CD4-positive, alpha-beta T cell treated with Interferon alpha-2 for 1 hour (primary cell): ENCODE results near the gene MED10.
"Not testable (repeated sequence)": the region's sequence is repeated elsewhere in the genome, so short reads cannot be mapped to it uniquely, and the experiment has no call there.

ENCODE experiments used
- DNase-seq, 2 donors: peaks; one replicate each; pipeline ENCODE4 v3.0.0-alpha.2; 2020 to 2022

MED10 gene

GRCh38 chr5:6372251-6373080 lies 5.9 kb downstream of the MED10 start:
- DNase-seq = no peak

GRCh38 chr5:6371079-6371810 lies 7.1 kb downstream of the MED10 start:
- no peak for DNase-seq

GRCh38 chr5:6370580-6370979 lies 7.8 kb downstream of the MED10 start:
- no peak for DNase-seq

- no peak for DNase-seq
These were observed 12.3 kb downstream of the MED10 start for GRCh38 chr5:6365977-6366590.

- no peak for DNase-seq
These were observed 13.0 kb downstream of the MED10 start for GRCh38 chr5:6365142-6365976.

- DNase-seq = not testable (repeated sequence)
These were observed 14.8 kb downstream of the MED10 start for GRCh38 chr5:6363454-6364011.

GRCh38 chr5:6362846-6363245 lies 15.5 kb downstream of the MED10 start:
- DNase-seq = no peak

GRCh38 chr5:6361101-6361500 lies 17.2 kb downstream of the MED10 start:
- no peak for DNase-seq

GRCh38 chr5:6360323-6361072 lies 17.8 kb downstream of the MED10 start:
- no peak for DNase-seq

GRCh38 chr5:6359555-6360322 lies 18.6 kb downstream of the MED10 start:
- peak in 1 of 2 donors; percentile 14 for DNase-seq

- DNase-seq = no peak
These were observed 19.9 kb downstream of the MED10 start for GRCh38 chr5:6358434-6358820.

GRCh38 chr5:6357817-6358433 lies 20.4 kb downstream of the MED10 start:
- not testable (repeated sequence) for DNase-seq

- no peak for DNase-seq
These were observed 21.7 kb downstream of the MED10 start for GRCh38 chr5:6356578-6357164.

GRCh38 chr5:6355294-6355693 lies 23.1 kb downstream of the MED10 start:
- DNase-seq = no peak

GRCh38 chr5:6354848-6355247 lies 23.5 kb downstream of the MED10 start:
- no peak for DNase-seq

GRCh38 chr5:6353602-6354302 lies 24.6 kb downstream of the MED10 start:
- no peak for DNase-seq

- DNase-seq = no peak
These were observed 27.9 kb downstream of the MED10 start for GRCh38 chr5:6350277-6351090.

GRCh38 chr5:6349387-6349786 lies 29.0 kb downstream of the MED10 start:
- no peak for DNase-seq
